Calu3 (cell line): ENCODE results near the gene USP30. TPM values are rescaled to one million over a fixed set of nuclear protein-coding genes. Genes with fewer than 3 reads are reported as not detected.
A peak's percentile ranks its signal among the peaks of the same experiment; 100 is the strongest.

Source experiments
- BruUV-seq: library from RNA; stranded (reverse); fragments of 400-500 nt; replicated peaks from 2 replicates; lab custom pipeline; 2021; lab: Mats Ljungman, UMichigan
- CTCF ChIA-PET: fragments of 300-600 bp; sonication (Branson Sonifier 250); formaldehyde crosslinking; loops from one replicate; lab custom pipeline; 2022; ENCODE audit warnings: antibody characterized with exemption; lab: Charles Lee
- DNase-seq: peaks from one replicate; pipeline ENCODE4 v3.0.0; 2022
- H3K27ac Mint-ChIP-seq: one replicate; pipeline ENCODE4 v1.8.0; 2022; ENCODE audit warnings: mixed read lengths; ENCODE audit not compliant: unreplicated experiment
- H3K27me3 Mint-ChIP-seq: one replicate; pipeline ENCODE4 v1.8.0; 2022; ENCODE audit warnings: mixed read lengths; ENCODE audit not compliant: unreplicated experiment
- H3K36me3 Mint-ChIP-seq: one replicate; pipeline ENCODE4 v1.8.0; 2022; ENCODE audit warnings: mild to moderate bottlenecking, moderate library complexity, mixed read lengths; ENCODE audit not compliant: insufficient read depth, unreplicated experiment
- H3K4me1 Mint-ChIP-seq: one replicate; pipeline ENCODE4 v1.8.0; 2022; ENCODE audit warnings: mild to moderate bottlenecking, low read depth, mixed read lengths; ENCODE audit not compliant: unreplicated experiment
- H3K4me3 Mint-ChIP-seq: one replicate; pipeline ENCODE4 v1.8.0; 2022; ENCODE audit warnings: mild to moderate bottlenecking, low read depth, moderate library complexity, mixed read lengths; ENCODE audit not compliant: unreplicated experiment
- H3K9me3 Mint-ChIP-seq: one replicate; pipeline ENCODE4 v1.8.0; 2022; ENCODE audit warnings: low read depth, mixed read lengths; ENCODE audit not compliant: unreplicated experiment
- CTCF ChIP-seq: fragments of 200-600 bp; IDR thresholded peaks from one replicate; pipeline ENCODE4 v1.8.0; 2022; ENCODE audit warnings: antibody characterized with exemption; ENCODE audit not compliant: unreplicated experiment
- intact Hi-C: fragments of 100-400 bp; cut with micrococcal nuclease; formaldehyde crosslinking; loops from one replicate; pipeline ENCODE4 v1.10.0; 2022; ENCODE audit not compliant: unreplicated experiment
- total RNA-seq: library from RNA; stranded (reverse); gene quantifications from 2 replicates; pipeline ENCODE4 v1.2.3, GENCODE V29; 2022

Gene USP30
- total RNA-seq, 1 experiment from 2014 or later = 13.0 TPM

GRCh38 chr12:109087250-109087649, 34.9 kb downstream of the USP30 start:
- no TSS peak for BruUV-seq
- H3K27ac Mint-ChIP-seq = no peak overlapping the region
- CTCF ChIA-PET = interaction anchor here (0.6 kb wide), 1 partner anchor 54 kb away, joined by 3 read pairs; no protein-coding TSS in a partner anchor
- H3K27me3 Mint-ChIP-seq = no peaks in the 10 kb centered on the region
- TF ChIP-seq CTCF = no peak
- H3K9me3 Mint-ChIP-seq = no peaks in the 10 kb centered on the region
- intact Hi-C loops = no loop called here
- peaks cover 6% of the 10 kb centered on the region for H3K4me1 Mint-ChIP-seq
- DNase-seq = no peak
- no peak overlapping the region for H3K4me3 Mint-ChIP-seq
- peaks cover 13% of the 10 kb centered on the region for H3K36me3 Mint-ChIP-seq

GRCh38 chr12:109088818-109089217, 36.4 kb downstream of the USP30 start:
- CTCF ChIA-PET = interaction anchor here (0.5 to 0.6 kb wide), 2 partner anchors 26 to 186 kb away, joined by 3 to 7 read pairs; no protein-coding TSS in a partner anchor
- no peak overlapping the region for H3K27ac Mint-ChIP-seq
- intact Hi-C loops = no loop called here

GRCh38 chr12:109089683-109090082, 37.3 kb downstream of the USP30 start:
- Mint-ChIP-seq H3K36me3 (peaks cover 27% of the 10 kb centered on the region), H3K9me3 (no peaks in the 10 kb centered on the region), H3K27ac (no peak overlapping the region), H3K27me3 (no peaks in the 10 kb centered on the region), H3K4me1 (peaks cover 13% of the 10 kb centered on the region), H3K4me3 (no peak overlapping the region)
- intact Hi-C loops = loop anchor here (5.0 to 10.0 kb wide), 4 partner anchors 125 to 527 kb away; partner anchors contain the start of genes ISCU and SART3
- no TSS peak for BruUV-seq
- TF ChIP-seq CTCF = no peak
- no peak for DNase-seq
- CTCF ChIA-PET = interaction anchor here (0.6 kb wide), 2 partner anchors 20 to 385 kb away, joined by 4 to 5 read pairs; no protein-coding TSS in a partner anchor

More at GRCh38 chr12:109088818-109089217, 36.4 kb downstream of the USP30 start:
- H3K4me1 Mint-ChIP-seq = peaks cover 13% of the 10 kb centered on the region
- no peaks in the 10 kb centered on the region for H3K27me3 Mint-ChIP-seq
- TF ChIP-seq CTCF = no peak
- H3K9me3 Mint-ChIP-seq = no peaks in the 10 kb centered on the region
- peaks cover 27% of the 10 kb centered on the region for H3K36me3 Mint-ChIP-seq
- no peak overlapping the region for H3K4me3 Mint-ChIP-seq
- DNase-seq = no peak
- BruUV-seq = no TSS peak

GRCh38 chr12:109092497-109093021, 40.2 kb downstream of the USP30 start:
- intact Hi-C loops = loop anchor here (5.0 to 10.0 kb wide), 4 partner anchors 128 to 530 kb away; partner anchors contain the start of genes ISCU and SART3
- Mint-ChIP-seq H3K9me3 (no peaks in the 10 kb centered on the region), H3K4me3 (peak overlapping the region; percentile 68), H3K27ac (peak overlapping the region; percentile 53), H3K36me3 (peaks cover 33% of the 10 kb centered on the region), H3K4me1 (peaks cover 13% of the 10 kb centered on the region), H3K27me3 (no peaks in the 10 kb centered on the region)
- CTCF ChIA-PET = interaction anchor here (0.6 to 1.1 kb wide), 3 partner anchors 9 to 520 kb away, joined by 3 to 4 read pairs (median 3); no protein-coding TSS in a partner anchor
- BruUV-seq = no TSS peak
- no peak for TF ChIP-seq CTCF
- DNase-seq = peak; percentile 21
